GM18858 (cell line): ENCODE results near the gene STAT5A.
A peak's percentile ranks its signal among the peaks of the same experiment; 100 is the strongest.

Source experiments
- ATAC-seq: cut with Tn5 transposase; IDR thresholded peaks from one replicate; pipeline ENCODE4 v1.9.1; 2021; ENCODE audit not compliant: unreplicated experiment

The STAT5A gene

DNA sequence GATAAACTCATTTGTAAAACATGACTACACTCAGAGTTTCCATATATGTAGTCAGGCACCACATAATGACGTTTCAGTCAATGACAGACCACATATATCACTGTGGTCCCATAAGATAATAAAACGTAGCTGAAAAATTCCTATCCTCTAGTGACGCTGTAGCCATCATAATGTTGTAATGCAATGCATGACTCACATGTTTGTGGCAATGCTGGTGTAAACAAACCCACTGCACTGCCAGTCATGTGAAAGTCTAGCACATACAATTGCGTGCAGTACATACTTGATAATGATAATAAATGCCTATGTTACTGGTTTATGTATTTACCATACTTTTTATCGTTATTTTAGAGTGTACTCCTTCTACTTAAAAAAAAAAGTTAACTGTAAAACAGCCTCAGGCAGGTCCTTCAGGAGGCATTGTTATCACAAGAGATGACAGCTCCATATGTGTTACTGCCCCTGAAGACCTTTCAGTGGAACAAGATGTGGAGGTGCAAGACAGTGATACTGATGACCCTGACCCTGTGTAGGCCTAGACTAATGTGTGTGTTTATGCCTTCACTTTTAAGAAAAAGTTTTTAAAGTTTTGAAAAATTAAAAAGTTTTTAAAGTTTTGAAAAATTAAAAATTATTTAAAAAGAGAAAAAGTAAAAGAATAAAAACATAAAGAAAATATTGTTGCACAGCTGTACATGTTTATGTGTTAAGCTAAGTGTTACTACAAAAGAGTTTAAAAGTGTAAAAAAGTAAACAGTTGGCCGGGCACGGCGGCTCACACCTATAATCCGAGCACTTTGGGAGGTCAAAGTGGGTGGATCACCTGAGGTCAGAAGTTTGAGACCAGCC is 21.2 kb upstream of the STAT5A start:
- no peak for ATAC-seq

DNA sequence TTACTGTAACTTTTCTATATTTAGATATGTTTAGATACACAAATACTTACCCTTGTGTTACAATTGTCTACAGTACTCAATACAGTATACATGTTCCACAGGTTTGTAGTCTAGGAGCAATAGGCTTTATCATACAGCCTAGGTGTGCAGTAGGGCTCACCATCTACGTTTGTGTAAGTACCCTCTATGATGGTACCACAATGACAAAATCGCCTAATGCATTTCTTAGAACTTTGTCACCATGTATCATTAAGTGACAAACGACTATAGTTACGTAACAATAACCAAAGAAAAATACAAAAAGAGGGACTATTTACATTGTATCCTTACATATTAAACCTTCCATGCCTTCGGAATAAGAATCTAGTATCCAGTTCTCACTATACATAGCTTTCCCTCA is 20.1 kb upstream of the STAT5A start:
- ATAC-seq = no peak

DNA sequence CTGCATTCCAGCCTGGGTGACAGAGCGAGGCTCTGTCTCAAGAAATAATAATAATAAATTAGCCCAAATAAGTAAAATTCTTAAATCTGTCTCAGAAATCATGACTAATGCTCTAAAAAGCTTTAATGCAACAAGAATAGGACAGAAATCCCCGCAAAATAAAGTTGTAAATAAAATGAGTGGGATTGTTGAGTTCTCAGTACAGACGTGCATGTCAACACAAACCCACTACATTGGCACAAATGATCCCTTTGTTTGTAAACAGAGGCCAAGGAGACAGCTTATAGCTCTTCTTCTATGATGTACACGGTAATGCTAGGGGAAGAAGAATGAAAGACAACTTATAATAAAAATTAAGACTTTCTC is 18.1 kb upstream of the STAT5A start:
- ATAC-seq = no peak

DNA sequence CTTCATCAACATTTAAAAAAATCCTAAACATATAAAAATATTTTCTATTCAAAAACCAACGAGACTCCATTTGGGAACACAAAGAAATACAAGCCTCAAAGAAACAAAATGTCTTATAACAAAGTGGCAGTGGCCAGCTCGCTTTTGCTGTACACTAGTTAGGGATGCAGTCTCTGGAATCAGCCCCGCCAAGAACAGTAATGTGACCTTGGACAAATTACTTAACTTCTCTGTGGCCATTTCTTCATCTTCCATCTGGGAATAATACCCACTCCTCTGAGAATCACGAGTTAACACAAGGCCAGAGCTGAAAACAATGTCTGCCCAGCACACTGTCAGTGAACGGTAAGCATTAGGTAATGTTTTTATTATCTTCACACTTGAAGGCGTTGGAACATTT is 17.7 kb upstream of the STAT5A start:
- ATAC-seq = no peak

DNA sequence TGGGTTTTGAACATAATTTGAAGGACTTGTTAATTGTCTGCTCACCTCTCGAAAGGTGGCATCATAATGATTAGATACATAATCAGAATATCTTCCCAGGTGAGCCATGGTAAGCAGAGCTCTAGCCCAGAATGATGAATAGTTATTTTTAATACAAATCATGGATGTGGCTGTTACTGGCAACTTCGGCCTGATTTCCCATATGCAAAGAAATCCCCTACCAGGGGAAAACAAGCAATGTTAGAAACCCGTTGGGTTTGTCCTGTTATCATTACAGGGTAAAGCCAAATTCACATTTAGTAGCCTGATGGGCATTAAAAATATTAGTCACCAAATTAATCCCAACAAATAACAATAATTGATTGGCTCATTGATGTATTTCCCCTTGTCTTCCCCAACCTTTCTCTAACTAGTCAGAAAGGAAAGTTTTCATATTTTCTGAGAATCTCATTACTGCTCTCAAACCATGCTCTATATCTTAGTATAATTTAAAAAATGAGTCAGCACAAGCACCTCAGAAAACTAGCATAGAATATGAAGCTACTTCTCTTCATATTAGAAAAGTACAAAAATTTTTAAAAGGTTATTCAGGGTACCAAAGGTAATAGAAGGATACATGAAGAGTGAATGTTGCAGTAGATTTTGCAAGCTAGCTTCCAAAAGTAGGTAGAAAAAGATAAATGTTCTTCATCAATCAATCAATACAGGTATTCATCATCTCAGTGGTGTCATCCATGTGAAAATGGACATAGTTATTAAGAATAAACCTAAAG is 17.1 kb upstream of the STAT5A start:
- ATAC-seq = no peak

DNA sequence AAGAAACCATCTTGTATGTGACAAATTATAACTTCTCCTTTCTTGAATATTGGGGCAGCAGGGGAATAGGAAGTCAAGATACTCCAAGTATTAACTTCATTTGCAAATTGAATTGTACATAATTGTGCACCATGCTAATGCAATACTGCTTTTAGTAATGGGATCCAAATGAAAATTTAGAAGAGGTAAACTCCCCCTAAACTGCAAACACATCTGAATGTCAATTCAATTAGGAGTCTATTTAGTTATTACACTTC is 16.6 kb upstream of the STAT5A start:
- no peak for ATAC-seq

DNA sequence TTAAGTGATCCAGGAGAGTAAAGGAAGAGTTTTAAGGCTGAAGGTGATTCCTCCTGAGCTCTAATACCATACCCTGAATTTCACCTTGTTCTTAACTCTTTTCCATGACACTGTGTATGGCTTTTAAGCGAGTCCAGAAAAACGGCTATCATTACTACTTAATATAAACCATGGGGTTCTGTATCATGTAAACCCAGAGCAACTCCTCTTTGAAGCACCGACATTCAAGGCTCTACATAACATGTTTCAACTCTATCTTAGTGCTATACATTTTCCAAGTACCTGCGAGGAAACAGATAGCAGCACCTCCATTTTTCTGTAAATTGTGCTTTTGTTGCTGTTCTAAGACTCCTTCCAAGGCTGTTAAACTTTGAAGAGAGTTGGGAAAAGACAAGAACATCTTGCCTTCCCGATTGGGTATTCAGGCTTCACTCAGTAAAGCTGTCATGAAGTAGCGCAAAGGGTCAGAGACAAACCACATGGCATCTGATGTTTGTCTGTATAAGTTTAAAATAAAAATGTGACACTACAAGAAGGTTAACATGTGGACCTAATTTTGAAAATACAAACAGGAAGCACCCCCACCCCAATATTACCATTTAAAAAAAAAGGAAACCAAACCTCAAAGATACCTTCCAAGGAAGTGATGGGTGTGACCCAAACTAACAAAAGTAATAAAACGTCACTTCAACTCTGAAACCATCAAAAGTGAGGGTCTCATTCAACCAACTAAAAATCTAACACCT is 16.0 kb upstream of the STAT5A start:
- ATAC-seq = no peak

DNA sequence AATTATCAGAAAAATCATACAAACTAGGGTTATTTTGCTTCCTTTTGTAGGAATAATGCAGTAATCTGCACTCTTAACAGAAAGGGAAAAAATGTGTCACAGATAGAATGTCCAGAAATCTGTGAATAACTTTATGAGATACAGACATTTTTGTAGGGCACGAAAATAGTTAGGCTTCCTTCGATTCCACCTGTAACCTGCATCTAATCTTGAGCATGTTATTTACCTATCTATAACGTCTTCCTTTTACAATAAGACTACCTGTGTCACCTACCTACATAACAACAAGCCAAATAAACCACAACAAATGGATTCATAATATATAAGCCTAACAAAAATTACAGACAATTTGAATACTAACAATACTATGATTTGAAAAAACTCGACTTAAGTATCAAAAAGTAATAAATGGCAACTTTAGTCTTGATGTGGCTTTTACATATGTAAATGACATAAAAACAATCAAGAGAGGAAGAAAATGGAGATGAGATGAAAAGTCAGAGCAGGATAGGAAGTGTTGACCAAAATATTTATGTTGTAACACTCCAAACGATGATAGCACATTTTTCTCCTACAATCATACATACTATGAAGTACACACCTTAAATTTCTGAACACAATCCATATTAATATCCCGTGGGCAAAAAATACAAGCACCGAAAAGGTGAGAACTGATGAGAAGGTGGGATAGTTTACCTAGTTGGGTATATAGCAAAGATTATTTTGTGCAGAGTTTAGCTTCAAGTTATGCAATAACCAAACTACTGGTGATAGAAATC is 14.6 kb upstream of the STAT5A start:
- ATAC-seq = no peak

DNA sequence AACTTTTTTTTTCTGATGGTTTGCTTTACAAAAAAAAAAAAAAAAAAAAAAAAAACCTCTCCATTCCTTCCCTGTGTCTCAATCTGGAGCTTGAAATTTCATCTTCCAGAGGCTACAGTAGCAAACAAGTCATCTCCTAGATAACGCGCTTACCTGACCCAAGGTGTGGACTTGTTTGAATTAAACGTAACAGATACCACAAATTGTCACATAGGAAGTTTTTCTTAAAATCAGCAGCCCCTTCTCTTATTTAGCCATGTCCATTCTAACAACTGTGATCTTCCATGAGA is 14.1 kb upstream of the STAT5A start:
- no peak for ATAC-seq

DNA sequence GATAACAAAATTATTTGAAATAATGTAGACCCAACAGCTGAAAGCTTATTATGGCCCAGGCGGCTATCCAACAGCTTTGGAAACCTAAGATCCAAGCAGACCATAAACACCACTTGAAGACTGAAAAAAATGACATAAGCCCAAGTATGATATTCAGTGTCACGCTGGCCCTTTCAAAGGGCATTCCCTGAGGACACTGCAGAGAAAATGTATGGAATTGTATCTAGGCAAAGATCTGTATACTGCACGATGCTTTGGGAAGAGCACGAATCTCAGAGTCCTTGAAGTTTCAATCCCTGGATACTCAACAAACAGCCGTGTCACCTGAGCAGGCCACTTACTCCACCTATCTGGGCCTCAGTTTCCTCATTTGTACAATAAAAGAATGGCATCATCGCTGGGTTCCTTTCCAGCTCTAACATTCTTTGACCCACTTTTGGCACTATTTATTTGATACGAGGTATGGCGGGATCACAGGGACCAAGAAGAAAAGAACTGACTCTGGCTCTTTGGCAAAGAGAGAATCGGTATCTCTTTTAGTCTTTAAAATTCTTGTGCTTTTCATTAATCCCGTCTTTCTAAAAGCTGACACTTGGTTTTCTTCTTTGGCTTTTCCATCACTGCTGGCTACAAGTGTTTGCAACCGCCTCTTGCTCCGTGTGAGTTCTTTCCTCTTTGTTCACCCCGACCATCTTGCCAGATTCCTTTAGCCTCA is 13.3 kb upstream of the STAT5A start:
- no peak for ATAC-seq

DNA sequence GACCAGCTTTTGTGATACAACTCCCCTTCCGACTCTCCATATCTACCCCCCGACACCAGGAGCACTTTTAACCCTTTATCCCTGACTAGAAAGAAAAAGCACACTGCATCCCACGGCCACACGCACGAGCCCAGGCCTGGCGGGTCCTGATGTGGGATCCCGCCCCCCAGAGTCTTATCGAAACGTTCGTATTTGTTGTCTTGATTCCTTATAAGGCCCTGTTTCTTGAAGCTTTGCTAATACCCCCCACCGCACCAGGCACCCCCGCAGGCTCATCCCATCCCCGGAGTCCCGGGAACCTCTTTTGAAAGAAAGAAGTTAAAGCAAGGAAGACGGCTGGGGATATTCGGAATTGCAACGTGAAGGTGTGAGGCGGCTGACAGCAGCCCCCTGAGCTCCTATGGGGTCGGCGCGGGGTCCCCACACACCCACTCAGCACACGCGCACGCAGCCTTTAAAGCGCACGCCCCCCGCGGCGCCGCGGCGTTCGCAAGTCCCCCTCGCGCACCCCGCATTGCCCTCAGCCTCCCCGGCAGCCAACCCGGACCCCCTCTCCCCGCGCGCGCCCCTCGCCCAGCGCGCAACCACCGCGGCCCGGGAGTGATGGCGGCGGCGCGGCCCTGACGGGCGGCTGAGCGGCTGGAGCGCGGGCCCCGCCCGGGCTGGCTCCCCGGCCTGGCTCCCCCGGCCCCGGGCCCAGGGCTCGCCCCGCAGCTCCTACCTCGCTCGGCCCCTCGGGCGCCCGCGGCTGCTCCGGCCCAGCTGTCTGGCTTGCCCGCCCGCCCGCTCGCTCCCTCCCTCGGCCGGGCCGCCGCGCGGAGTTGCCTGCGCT is 12.6 kb upstream of the STAT5A start:
- ATAC-seq = peak; percentile 40

DNA sequence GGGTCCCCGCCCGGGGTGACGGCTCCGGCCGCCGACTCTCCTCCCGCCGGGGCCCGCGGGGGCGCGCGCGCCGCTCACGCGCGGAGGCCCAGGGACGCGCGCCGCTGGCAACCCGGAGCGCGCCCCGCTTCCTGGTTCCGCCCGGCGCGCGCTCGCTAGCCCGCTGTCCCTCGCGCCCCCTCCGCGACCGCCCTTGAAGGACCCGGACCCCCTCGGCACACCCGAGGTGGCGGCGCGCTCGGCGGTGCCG is 12.0 kb upstream of the STAT5A start, which contains the start of gene STAT5B:
Gene STAT5B (minus strand): TSS at position 33 of the 250 bp plus-strand sequence. CDS start 44,264 bp downstream, outside the sequence.
- ATAC-seq = peak; percentile 53

DNA sequence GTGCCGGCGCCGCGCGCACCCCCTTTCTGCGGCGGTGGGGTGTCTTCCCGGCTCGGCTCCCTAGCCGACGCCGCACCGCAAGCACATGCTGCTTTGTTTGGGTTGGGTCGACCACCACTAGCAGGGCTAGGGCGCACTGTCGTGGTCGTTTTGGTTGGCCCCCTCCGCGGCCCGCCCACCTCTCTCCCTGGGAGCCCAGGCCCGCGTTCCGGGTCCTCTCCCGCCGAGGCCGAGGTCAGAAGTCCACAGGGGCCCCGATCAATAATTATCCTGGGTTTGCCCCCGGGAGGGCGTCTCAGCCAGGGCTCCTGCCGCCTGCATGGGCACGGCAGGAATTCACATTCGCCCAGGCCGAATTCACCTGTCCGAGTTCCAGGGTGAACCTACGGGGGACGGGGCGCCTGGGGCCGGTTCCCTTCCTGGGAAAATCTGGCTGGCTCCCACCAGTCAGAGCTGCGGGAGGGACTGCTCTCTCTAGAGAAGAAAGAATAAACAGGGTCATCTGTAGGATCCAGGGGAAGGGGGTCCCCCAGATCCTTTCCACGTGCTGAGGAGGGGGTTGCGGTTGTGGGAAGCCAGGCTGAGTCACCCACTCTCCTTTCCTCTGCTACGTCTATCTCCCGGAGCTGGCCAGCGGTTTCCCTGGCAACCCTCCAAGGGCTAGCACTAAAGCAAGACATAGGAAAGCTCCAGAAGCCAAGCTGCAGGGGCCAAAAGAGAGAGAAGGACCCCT is 11.5 kb upstream of the STAT5A start:
- ATAC-seq = no peak

DNA sequence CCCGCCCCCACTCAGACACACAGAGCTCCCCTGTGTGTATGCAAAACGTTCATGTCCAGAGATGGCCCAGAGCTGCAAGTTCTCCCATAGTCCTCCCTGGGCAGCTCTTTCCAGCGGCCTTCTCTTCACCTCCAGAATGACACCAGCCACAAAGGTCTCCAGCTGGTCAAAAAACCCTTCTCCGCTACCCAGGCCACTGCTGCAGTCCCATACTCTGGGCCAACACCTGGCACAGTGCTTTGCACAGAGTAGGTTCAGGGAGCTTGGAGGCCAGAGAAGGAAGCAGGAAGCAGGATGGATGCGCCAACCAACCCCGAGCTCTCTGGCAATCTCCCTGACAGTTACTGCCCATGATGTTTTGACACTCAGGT is 11.0 kb upstream of the STAT5A start:
- ATAC-seq = no peak

DNA sequence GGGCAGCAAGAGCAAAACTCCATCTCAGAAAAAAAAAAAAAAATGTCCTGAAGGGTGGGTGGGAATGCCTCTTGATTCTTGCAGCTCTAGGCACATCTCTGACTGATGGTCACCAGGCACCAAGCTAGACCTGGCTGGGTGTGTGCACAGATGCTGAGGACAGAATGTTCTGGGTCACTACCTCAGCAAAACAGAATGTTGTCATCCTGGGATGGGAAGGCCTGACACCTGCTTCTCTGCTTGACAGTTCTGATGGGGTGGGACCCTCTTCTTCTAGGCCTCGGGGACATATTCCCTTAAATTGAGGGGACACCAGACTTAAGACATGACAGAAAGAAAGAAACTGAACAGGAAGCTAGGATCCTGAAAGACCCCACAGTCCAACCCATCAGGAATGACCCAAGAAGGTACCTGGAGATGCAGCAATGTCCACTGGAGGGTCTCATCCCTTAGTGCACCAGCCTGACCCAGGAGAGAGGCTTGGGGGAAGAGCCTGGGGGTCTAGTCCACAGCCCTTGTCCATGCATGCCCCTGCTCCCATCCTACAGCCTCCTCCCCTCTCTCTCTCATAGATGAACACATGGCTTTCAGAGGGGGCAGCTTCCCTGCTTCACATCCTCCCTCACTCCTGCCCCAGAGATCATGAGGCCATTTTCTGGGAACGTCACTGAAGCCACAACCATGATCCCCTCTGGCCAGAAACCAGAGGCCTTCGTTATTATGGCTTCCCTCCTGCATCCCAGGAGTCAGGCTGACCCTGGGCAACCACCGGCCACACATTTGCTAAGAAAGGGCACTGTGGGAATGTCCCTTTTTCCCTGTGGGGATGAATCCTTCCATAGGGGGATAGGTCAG is 8.3 kb upstream of the STAT5A start:
- no peak for ATAC-seq

DNA sequence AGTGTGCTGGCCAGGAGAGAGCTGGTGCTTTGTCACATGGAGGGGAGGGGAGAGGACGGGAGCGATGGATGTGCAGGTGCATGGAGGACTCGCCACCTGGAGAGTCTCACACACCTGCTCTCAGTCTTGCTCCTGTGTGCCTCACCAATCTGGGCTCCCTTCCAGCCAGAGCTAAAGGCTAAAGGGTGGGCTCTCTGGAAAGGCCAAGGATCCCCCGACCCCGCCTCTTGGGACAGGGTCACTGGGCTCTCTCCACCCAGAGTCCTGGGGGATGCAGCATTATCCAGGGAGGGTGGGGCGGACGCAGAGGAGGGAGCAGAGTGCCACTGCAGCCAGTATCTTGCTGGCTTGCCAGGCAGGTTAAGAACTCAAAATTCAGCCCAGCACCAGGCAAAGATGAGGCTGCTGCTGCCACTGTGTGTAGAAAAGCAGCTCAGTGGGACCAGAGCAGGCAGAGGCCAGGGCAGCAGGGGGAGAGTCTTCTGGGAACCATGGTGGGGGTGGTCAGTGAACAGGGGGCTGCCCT is 6.7 kb upstream of the STAT5A start:
- no peak for ATAC-seq

DNA sequence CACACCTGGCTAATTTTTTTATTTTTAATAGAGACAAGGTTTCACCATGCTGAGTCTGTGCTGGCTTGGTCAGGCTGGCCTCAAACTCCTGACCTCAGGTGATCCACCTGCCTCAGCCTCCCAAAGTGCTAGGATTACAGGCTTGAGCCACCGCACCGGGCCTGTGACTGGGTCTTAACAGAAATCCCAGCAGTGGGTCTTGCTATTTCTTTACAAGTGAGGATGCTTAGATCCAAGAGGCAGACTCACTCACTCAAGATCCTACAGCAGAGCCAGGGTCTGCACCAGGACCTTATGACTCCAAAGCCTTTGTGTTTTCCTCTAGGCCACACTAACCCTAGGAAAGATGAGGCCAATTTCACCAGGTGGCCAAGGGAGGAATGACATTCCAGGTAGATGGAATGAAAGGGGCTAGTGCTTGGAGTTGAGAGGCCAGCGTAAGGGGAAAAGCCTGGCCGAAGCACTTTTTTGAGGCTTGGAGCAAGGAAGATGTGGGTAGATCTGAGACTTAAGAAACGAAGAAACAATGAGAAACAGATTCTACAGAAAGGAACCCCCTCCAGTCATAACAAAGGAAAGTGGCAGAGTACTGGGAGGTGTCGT is 5.7 kb upstream of the STAT5A start:
- no peak for ATAC-seq
